ENCODE data around the gene ZNF593.

The ZNF593 gene

DNA sequence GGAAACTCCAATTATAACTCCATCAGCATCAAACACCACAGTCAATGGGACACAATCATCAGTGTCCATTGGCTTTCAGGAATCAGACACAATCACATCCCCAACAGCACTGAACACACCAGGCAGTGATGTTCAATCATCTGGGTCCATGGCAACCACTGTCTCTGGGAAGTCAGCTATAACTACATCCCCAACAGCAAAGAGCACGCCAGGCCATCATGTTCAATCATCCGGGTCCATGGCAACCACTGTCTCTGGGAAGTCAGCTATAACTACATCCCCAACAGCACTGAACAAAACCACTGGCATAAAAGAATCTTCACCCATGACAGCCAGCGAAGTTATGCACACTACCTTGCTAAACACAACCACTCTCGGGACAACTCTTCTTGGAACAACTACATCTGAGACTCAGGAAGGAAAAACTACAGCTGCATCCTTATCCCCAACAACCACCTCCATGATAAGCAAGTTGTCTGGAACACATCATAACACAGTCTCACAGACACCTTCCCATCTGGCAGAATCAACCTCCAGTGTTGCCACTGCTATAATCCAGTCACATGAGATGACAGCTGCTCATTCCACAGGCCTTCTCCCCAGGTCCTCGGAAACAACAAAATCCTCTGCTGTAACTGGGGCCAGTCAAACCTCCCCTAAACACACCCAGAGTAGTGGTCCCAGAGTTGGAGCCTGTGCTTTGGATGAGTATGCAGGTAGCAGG, 40.6 kb downstream of the ZNF593 start:
- no peak for ATAC-seq
- no peak for DNase-seq

DNA sequence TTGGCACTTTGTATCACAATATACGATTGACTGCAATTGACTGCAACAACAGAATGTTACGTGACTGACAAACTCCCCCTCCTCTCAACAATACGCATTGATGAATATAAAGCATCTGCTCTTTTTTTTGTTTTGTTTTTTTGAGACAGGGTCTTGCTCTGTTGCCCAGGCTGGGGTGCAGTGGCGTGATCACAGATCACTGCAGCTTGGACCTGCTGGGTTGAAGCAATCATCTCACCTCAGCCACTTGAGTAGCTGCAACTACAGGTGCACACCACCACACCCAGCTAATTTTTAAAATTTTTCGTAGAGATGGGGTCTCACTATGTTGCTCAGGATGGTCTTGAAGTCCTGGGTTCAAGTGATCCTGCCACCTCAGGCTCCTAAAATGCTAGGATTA, 43.0 kb downstream of the ZNF593 start:
- DNase-seq (no peak), ATAC-seq (no peak)

DNA sequence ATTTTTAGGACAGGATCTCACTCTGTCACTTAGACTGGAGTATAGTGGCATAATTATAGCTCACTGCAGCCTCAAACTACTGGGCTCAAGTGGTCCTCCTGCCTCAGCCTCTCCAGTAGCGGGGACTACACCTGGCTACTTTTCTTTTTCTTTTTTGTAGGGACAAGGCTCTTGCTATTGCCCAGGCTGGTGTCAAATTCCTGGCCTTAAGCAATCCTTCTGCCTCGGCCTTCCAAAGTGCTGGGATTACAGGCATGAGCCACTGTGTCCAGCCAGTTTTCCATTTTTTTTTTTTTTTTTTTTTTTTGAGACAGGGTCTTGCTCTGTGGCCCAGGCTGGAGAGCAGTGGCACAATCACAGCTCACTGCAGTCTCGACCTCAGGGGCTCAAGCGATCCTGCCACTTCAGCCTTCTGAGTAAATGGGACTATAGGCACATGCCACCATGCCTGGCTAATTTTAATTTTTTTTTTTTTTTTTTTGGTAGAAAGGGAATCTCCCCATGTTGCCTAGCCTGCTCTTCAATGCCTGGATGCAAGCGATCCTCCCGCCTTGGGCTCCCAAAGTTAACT, 43.7 kb downstream of the ZNF593 start:
- ATAC-seq: no peak
- no peak for DNase-seq

DNA sequence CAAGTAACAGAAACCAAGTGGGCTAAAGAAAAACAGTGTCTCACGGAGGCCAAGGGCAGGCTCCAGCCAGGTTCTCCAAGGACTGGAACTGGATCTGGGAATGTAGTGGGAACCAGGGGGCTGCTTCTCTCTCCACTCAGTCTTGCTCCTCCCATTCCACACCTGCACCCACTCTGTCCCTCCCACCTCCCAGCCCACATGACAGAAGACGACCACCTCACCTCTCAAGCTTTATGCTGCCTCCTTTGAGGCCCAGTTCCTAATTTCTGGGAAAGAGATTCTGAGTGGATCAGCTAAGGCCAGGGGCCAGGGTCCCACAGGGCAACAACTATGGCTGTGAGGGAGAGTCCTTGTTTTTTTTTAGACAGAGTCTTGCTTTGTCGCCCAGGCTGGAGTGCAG, 45.5 kb downstream of the ZNF593 start:
- DNase-seq: no peak
- no peak for ATAC-seq

DNA sequence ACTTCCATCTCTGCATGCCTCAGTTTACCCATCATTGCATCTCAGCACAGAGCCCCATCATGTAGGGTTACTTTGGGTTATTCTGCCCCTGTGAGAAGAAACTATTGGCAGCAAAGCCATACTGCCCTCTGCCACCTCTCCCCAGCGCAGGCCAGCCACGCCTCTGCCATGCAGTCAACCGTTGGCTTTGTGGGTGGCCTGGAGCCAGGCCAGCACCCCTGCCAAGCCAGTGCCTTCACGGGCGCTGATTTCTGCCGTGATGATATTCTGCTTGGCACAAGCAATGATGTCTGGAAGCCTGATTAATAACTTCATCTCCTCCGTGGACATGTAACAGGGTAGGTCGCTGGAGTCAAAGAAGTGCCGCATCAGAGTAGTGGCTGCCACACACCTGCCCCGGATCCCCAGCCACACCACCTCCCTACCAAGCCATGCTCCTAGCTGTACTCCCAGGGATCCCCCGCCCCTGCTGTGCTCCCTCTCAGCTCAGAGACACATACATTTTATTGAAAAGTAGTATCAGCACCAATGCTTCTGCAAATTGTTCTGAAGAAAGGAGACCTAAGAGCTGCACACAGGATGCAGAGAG, 49.3 kb downstream of the ZNF593 start:
- DNase-seq (no peak), ATAC-seq (no peak)
